GM10248 (cell line): ENCODE results near the gene CHST1.

Source experiments
- CTCF ChIA-PET: fragments of 300-600 bp; sonication (Branson Sonifier 250); formaldehyde crosslinking; extraction: SDS; loops from one replicate; lab custom pipeline; 2021; ENCODE audit warnings: antibody characterized with exemption; lab: Yijun Ruan, JAX
- POLR2A ChIA-PET: fragments of 350-650 bp; sonication (Branson Sonifier 250); formaldehyde crosslinking; extraction: SDS; loops from one replicate; lab custom pipeline; 2020; ENCODE audit warnings: antibody characterized with exemption; lab: Yijun Ruan, JAX
- DNase-seq: peaks from one replicate; pipeline ENCODE4 v3.0.0; 2012; ENCODE audit errors: extremely low spot score
- CTCF ChIP-seq: IDR thresholded peaks from 2 replicates; pipeline ENCODE4 v1.5.1; 2012; ENCODE audit warnings: mild to moderate bottlenecking, low read depth; ENCODE audit errors: extremely low read depth, missing control alignments, control extremely low read depth

CHST1 gene

GRCh38 chr11:45660729-45661438, 4.5 kb downstream of the CHST1 start:
- CTCF ChIA-PET, result interaction anchor here (0.9 kb wide), 1 partner anchor 87 kb away, joined by 3 read pairs; no protein-coding TSS in a partner anchor
- no peak for DNase-seq
- POLR2A ChIA-PET, result no interaction called here

GRCh38 chr11:45659818-45660160, 5.6 kb downstream of the CHST1 start:
- no peak for DNase-seq
- ChIA-PET CTCF (interaction anchor here (6.4 kb wide), 1 partner anchor 13 kb away, joined by 48 read pairs; no protein-coding TSS in a partner anchor), POLR2A (no interaction called here)
- no peak for TF ChIP-seq CTCF

More at GRCh38 chr11:45660729-45661438, 4.5 kb downstream of the CHST1 start:
- TF ChIP-seq CTCF, result no peak

- ChIA-PET POLR2A (no interaction called here), CTCF (interaction anchor here (6.4 kb wide), 1 partner anchor 13 kb away, joined by 48 read pairs; no protein-coding TSS in a partner anchor)
- no peak for TF ChIP-seq CTCF
- no peak for DNase-seq
These were observed 6.2 kb downstream of the CHST1 start for GRCh38 chr11:45659031-45659817.

- no peak for TF ChIP-seq CTCF
- POLR2A ChIA-PET, result no interaction called here
- peak; percentile 57 for DNase-seq
- CTCF ChIA-PET, result interaction anchor here (0.8 to 6.4 kb wide), 4 partner anchors 12 to 287 kb away, joined by 4 to 48 read pairs (median 6); no protein-coding TSS in a partner anchor
These were observed 7.0 kb downstream of the CHST1 start for GRCh38 chr11:45658292-45658991.

GRCh38 chr11:45657496-45658260, 7.7 kb downstream of the CHST1 start:
- ChIA-PET CTCF (interaction anchor here (0.7 to 6.4 kb wide), 6 partner anchors 9 to 286 kb away, joined by 3 to 48 read pairs (median 5); no protein-coding TSS in a partner anchor), POLR2A (no interaction called here)
- DNase-seq, result no peak
- no peak for TF ChIP-seq CTCF
